ENCODE results near the gene RXYLT1.

Gene RXYLT1

DNA sequence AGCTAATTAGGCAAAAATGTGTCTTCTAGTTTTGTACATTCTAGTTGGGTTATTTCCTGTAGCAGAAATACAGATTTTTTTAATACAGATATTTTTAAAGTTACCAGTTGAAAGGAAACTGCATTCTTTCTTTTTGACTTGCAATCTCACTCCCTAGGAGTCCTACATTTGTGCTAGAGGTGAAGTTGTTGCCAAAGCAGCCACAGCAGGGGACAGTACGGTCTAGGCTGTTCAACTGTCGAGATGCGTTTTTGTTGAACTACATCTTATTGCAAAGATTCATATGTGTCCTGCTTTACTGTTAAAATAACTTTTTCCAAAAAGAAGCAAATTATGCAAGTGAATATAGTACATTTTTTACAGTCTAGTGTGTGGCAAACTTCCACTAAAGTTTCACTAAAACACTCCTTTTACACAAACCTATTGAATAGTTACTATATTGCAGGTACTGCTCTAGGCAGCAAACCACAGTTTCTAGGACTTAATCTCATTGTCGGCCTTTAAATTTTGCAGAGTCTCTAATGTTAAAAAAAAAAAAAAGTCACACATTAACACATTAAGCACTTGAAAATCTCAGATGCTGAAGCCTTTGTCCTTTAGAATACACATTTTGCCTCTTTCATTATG, 34.5 kb downstream of the RXYLT1 start:
- no peak for DNase-seq
- Histone ChIP-seq H3K9me3 (ENCODE audit: control insufficient read depth, low read length) (no peaks in the 10 kb centered on the region), H3K4me3 (ENCODE audit: insufficient read depth, low read depth, low read length, poor library complexity, severe bottlenecking) (no peak overlapping the region), H3K27ac (ENCODE audit: insufficient read depth, low read length, poor library complexity, severe bottlenecking) (no peak overlapping the region), H3K4me1 (ENCODE audit: control insufficient read depth, insufficient read depth, low read length, poor library complexity, severe bottlenecking) (no peaks in the 10 kb centered on the region), H3K36me3 (ENCODE audit: control insufficient read depth, insufficient read depth, low read length) (no peaks in the 10 kb centered on the region), H3K27me3 (replicated peaks; ENCODE audit: control insufficient read depth, insufficient read depth, low read length, poor library complexity, severe bottlenecking) (no peaks in the 10 kb centered on the region)

DNA sequence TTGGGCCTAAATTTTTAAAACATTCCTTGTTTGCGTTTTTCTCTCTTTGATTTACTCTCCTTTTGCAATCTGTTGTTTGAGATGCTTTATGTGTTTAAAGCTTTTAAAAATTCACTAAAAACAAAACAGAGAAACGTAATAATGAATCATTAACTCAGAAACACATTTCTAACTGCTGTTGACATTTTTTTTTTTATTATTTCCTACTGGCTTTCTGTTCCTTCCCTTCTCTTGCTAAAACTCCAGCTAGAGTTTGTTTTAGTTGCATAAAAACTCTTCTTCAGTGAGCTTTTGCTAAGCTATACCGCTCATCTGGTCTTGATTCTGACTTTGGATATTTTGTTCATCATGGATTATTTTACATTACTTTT, 35.8 kb downstream of the RXYLT1 start:
- Histone ChIP-seq H3K9me3 (ENCODE audit: control insufficient read depth, low read length) (no peaks in the 10 kb centered on the region), H3K27ac (ENCODE audit: insufficient read depth, low read length, poor library complexity, severe bottlenecking) (no peak overlapping the region), H3K27me3 (replicated peaks; ENCODE audit: control insufficient read depth, insufficient read depth, low read length, poor library complexity, severe bottlenecking) (no peaks in the 10 kb centered on the region), H3K4me1 (ENCODE audit: control insufficient read depth, insufficient read depth, low read length, poor library complexity, severe bottlenecking) (no peaks in the 10 kb centered on the region), H3K36me3 (ENCODE audit: control insufficient read depth, insufficient read depth, low read length) (no peaks in the 10 kb centered on the region), H3K4me3 (ENCODE audit: insufficient read depth, low read depth, low read length, poor library complexity, severe bottlenecking) (no peak overlapping the region)
- DNase-seq, result no peak

DNA sequence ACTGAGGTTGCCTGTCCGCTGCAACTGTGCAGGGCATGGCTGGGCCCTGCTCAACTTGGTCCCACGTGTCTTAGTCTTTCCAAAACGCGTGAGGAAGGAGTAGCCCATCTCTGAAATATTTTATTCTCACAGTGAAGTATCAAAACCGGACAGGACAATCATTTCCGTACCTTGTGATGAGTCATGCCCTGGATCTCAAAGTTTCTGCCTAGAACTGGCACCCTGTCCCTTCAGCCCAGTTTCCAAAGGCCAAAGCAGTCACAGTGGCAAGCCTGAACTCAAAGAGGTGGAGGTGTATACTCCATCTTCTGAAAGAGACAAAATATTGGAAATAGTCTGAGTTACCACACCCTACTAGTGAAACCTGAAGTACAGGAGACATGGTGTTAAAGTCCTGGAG, 36.3 kb downstream of the RXYLT1 start:
- Histone ChIP-seq H3K4me1 (ENCODE audit: control insufficient read depth, insufficient read depth, low read length, poor library complexity, severe bottlenecking) (no peaks in the 10 kb centered on the region), H3K4me3 (ENCODE audit: insufficient read depth, low read depth, low read length, poor library complexity, severe bottlenecking) (no peak overlapping the region), H3K36me3 (ENCODE audit: control insufficient read depth, insufficient read depth, low read length) (no peaks in the 10 kb centered on the region), H3K27me3 (replicated peaks; ENCODE audit: control insufficient read depth, insufficient read depth, low read length, poor library complexity, severe bottlenecking) (no peaks in the 10 kb centered on the region), H3K9me3 (ENCODE audit: control insufficient read depth, low read length) (no peaks in the 10 kb centered on the region), H3K27ac (ENCODE audit: insufficient read depth, low read length, poor library complexity, severe bottlenecking) (no peak overlapping the region)
- DNase-seq, result no peak

DNA sequence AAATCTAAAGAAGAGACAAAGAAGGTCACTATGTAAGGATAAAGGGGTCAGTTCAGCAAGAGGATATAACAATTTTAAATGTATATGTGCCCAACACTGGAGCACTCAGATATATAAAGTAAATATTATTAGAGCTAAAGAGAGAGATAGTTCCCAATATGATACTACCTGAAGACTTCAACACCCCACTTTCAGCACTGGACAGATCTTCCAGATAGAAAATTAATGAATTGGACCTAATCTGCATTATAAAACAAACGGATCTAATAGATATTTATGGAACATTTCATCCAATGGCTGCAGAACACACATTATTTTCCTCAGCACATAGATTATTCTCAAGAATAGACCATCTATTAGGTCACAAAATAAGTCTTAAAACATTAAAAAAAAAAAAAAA, 40.7 kb downstream of the RXYLT1 start:
- DNase-seq, result no peak
- no peaks in the 10 kb centered on the region for H3K4me1 ChIP-seq (ENCODE audit: control insufficient read depth, insufficient read depth, low read length, poor library complexity, severe bottlenecking)
- H3K9me3 ChIP-seq (ENCODE audit: control insufficient read depth, low read length), result no peaks in the 10 kb centered on the region
- no peaks in the 10 kb centered on the region for H3K27me3 ChIP-seq (replicated peaks; ENCODE audit: control insufficient read depth, insufficient read depth, low read length, poor library complexity, severe bottlenecking)
- H3K36me3 ChIP-seq (ENCODE audit: control insufficient read depth, insufficient read depth, low read length), result no peaks in the 10 kb centered on the region
- no peak overlapping the region for H3K27ac ChIP-seq (ENCODE audit: insufficient read depth, low read length, poor library complexity, severe bottlenecking)
- no peak overlapping the region for H3K4me3 ChIP-seq (ENCODE audit: insufficient read depth, low read depth, low read length, poor library complexity, severe bottlenecking)

DNA sequence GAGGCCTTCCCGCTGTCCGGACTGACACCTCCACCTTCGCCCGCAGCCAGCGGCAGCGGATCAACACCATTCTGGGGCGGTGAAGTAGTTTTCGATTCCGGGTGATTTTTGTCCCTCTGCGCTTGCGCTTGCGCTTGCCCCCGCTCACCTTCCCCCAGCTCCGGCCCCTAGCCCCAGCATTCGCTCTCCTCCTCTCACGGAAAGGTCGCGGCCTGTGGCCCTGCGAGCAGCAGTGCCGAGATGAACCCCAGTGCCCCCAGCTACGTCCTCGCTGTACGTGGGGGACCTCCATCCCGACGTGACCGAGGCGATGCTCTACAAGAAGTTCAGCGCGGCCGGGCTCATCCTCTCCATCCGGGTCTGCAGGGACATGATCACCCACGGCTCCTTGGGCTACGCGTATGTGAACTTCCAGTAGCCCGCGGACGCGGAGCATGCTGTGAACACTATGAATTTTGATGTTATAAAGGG, 42.1 kb downstream of the RXYLT1 start:
- Histone ChIP-seq H3K9me3 (ENCODE audit: control insufficient read depth, low read length) (no peaks in the 10 kb centered on the region), H3K27me3 (replicated peaks; ENCODE audit: control insufficient read depth, insufficient read depth, low read length, poor library complexity, severe bottlenecking) (no peaks in the 10 kb centered on the region), H3K27ac (ENCODE audit: insufficient read depth, low read length, poor library complexity, severe bottlenecking) (no peak overlapping the region), H3K4me3 (ENCODE audit: insufficient read depth, low read depth, low read length, poor library complexity, severe bottlenecking) (peak overlapping the region; percentile 12), H3K36me3 (ENCODE audit: control insufficient read depth, insufficient read depth, low read length) (no peaks in the 10 kb centered on the region), H3K4me1 (ENCODE audit: control insufficient read depth, insufficient read depth, low read length, poor library complexity, severe bottlenecking) (no peaks in the 10 kb centered on the region)
- no peak for DNase-seq

DNA sequence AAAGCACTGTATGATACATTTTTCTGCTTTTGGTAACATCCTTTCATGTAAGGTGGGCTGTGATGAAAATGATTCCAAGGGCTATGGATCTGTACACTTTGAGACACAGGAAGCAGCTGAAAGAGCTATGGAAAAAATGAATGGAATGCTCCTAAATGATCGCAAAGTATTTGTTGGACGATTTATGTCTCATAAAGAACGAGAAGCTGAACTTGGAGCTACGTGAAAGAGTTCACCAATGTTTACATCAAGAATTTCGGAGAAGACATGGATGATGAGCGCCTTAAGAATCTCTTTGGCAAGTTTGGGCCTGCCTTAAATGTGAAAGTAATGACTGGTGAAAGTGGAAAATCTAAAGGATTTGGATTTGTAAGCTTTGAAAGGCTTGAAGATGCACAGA, 42.6 kb downstream of the RXYLT1 start:
- H3K27me3 ChIP-seq (replicated peaks; ENCODE audit: control insufficient read depth, insufficient read depth, low read length, poor library complexity, severe bottlenecking), result no peaks in the 10 kb centered on the region
- H3K27ac ChIP-seq (ENCODE audit: insufficient read depth, low read length, poor library complexity, severe bottlenecking), result no peak overlapping the region
- H3K4me1 ChIP-seq (ENCODE audit: control insufficient read depth, insufficient read depth, low read length, poor library complexity, severe bottlenecking), result no peaks in the 10 kb centered on the region
- H3K9me3 ChIP-seq (ENCODE audit: control insufficient read depth, low read length), result no peaks in the 10 kb centered on the region
- H3K4me3 ChIP-seq (ENCODE audit: insufficient read depth, low read depth, low read length, poor library complexity, severe bottlenecking), result no peak overlapping the region
- no peak for DNase-seq
- H3K36me3 ChIP-seq (ENCODE audit: control insufficient read depth, insufficient read depth, low read length), result no peaks in the 10 kb centered on the region

DNA sequence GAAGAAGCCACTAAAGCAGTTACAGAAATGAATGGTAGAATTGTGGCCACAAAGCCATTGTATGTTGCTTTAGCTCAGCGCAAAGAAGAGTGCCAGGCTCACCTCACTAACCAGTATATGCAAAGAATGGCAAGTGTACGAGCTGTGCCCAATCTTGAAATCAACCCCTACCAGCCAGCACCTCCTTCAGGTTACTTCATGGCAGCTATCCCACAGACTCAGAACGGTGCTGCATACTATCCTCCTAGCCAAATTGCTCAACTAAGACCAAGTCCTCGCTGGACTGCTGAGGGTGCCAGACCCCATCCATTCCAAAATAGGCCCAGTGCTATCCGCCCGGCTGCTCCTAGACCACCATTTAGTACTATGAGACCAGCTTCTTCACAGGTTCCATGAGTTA, 43.3 kb downstream of the RXYLT1 start:
- Histone ChIP-seq H3K36me3 (ENCODE audit: control insufficient read depth, insufficient read depth, low read length) (no peaks in the 10 kb centered on the region), H3K4me1 (ENCODE audit: control insufficient read depth, insufficient read depth, low read length, poor library complexity, severe bottlenecking) (no peaks in the 10 kb centered on the region), H3K9me3 (ENCODE audit: control insufficient read depth, low read length) (no peaks in the 10 kb centered on the region), H3K4me3 (ENCODE audit: insufficient read depth, low read depth, low read length, poor library complexity, severe bottlenecking) (no peak overlapping the region), H3K27ac (ENCODE audit: insufficient read depth, low read length, poor library complexity, severe bottlenecking) (no peak overlapping the region), H3K27me3 (replicated peaks; ENCODE audit: control insufficient read depth, insufficient read depth, low read length, poor library complexity, severe bottlenecking) (no peaks in the 10 kb centered on the region)
- no peak for DNase-seq

DNA sequence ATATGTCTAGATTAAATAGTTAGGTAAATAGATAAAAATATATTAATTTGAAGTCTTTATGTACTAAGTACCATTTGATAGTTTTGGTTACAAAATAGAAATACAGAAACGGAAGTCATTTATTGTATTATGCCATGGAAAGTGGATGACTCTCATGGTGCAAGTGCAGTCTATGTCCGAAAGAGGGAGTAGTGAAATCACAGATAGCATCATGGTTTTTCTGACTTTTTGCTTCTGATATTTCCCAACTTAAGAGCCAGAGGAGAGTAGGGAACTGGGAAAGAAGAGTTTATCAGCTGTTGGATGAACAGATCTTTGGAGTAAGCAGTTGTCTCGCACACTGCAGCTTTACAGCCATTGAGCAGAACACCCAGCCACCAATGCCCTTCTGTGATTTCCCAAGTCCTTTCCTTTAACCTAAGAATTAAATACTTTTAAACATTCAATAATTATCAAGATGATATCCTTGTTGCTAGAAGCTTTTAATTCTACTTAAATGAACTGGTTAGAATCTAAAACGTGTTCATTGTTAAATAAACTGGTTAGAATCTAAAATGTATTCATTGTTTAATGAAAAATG, 46.4 kb downstream of the RXYLT1 start:
- no peaks in the 10 kb centered on the region for H3K36me3 ChIP-seq (ENCODE audit: control insufficient read depth, insufficient read depth, low read length)
- no peaks in the 10 kb centered on the region for H3K9me3 ChIP-seq (ENCODE audit: control insufficient read depth, low read length)
- no peaks in the 10 kb centered on the region for H3K4me1 ChIP-seq (ENCODE audit: control insufficient read depth, insufficient read depth, low read length, poor library complexity, severe bottlenecking)
- no peaks in the 10 kb centered on the region for H3K27me3 ChIP-seq (replicated peaks; ENCODE audit: control insufficient read depth, insufficient read depth, low read length, poor library complexity, severe bottlenecking)
- H3K4me3 ChIP-seq (ENCODE audit: insufficient read depth, low read depth, low read length, poor library complexity, severe bottlenecking), result no peak overlapping the region
- no peak overlapping the region for H3K27ac ChIP-seq (ENCODE audit: insufficient read depth, low read length, poor library complexity, severe bottlenecking)
- DNase-seq, result no peak

DNA sequence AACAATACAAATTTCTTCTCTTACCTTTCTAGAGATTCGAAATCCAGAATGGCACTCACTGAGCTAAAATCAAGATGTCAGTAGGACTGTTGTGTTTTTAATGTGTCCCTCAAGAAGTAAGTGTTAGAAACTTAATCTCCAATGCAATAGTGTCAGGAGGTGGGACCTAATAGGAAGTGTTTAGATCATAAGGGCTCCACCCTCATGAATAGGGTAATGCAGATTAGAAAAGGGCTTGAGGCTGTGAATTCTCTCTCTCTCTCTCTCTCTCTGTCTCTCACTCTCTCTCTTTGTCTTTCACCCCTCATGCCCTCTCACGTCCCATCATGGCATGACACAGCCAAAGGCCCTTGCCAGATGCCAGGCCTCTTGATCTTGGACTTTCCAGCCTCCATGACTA, 49.2 kb downstream of the RXYLT1 start:
- Histone ChIP-seq H3K4me3 (ENCODE audit: insufficient read depth, low read depth, low read length, poor library complexity, severe bottlenecking) (no peak overlapping the region), H3K9me3 (ENCODE audit: control insufficient read depth, low read length) (no peaks in the 10 kb centered on the region), H3K27me3 (replicated peaks; ENCODE audit: control insufficient read depth, insufficient read depth, low read length, poor library complexity, severe bottlenecking) (no peaks in the 10 kb centered on the region), H3K4me1 (ENCODE audit: control insufficient read depth, insufficient read depth, low read length, poor library complexity, severe bottlenecking) (no peaks in the 10 kb centered on the region), H3K36me3 (ENCODE audit: control insufficient read depth, insufficient read depth, low read length) (no peaks in the 10 kb centered on the region), H3K27ac (ENCODE audit: insufficient read depth, low read length, poor library complexity, severe bottlenecking) (no peak overlapping the region)
- no peak for DNase-seq

DNA sequence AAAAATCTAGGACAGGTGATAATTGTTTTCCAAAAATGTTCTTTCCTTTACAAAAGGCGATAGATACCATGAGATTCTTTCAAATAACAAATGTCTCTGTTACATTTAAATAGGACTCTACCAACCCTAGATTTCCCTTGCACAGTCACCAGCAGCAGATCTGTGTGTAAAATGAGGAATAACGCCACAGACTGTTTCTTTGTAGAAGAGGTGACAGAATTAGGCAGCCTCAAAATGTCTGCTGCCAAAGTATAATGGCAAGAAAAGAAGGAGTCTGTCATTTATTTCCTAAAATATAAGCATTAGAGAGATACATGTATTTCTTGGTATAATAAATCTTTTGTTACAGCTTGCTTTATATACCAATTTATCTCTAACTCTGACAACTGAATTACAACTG, 56.3 kb downstream of the RXYLT1 start:
- no peaks in the 10 kb centered on the region for H3K9me3 ChIP-seq (ENCODE audit: control insufficient read depth, low read length)

More for the DNA sequence above, 56.3 kb downstream of the RXYLT1 start:
- H3K4me1 ChIP-seq (ENCODE audit: control insufficient read depth, insufficient read depth, low read length, poor library complexity, severe bottlenecking), result no peaks in the 10 kb centered on the region
- H3K4me3 ChIP-seq (ENCODE audit: insufficient read depth, low read depth, low read length, poor library complexity, severe bottlenecking), result no peak overlapping the region
- peaks cover 8% of the 10 kb centered on the region for H3K27me3 ChIP-seq (replicated peaks; ENCODE audit: control insufficient read depth, insufficient read depth, low read length, poor library complexity, severe bottlenecking)
- H3K27ac ChIP-seq (ENCODE audit: insufficient read depth, low read length, poor library complexity, severe bottlenecking), result no peak overlapping the region
- no peaks in the 10 kb centered on the region for H3K36me3 ChIP-seq (ENCODE audit: control insufficient read depth, insufficient read depth, low read length)
- no peak for DNase-seq

Measured in effector memory CD4-positive, alpha-beta T cell (primary cell).